Peyer's patch (tissue), 4 donors: ENCODE results near the gene C10orf53.

ENCODE experiments used
- POLR2A ChIP-seq, 2 donors: fragments of 450-650 bp; IDR thresholded peaks; one replicate each; pipeline ENCODE4 v1.5.1; 2017; ENCODE audit warnings: antibody characterized with exemption in 2 of 2, mild to moderate bottlenecking in 2 of 2, moderate library complexity in 2 of 2
- TF ChIP-seq, protein P1 (sequence below), 6 experiments: fragments of 450-650 bp in 4 of 6; fragments of 200-600 bp in 2 of 6; sonication (generic) in 1 of 6; IDR thresholded peaks; one replicate each; pipeline ENCODE4 v1.5.1; 2017 to 2019; ENCODE audit warnings: antibody characterized with exemption in 6 of 6, mild to moderate bottlenecking in 3 of 6, moderate library complexity in 1 of 6

DNA sequence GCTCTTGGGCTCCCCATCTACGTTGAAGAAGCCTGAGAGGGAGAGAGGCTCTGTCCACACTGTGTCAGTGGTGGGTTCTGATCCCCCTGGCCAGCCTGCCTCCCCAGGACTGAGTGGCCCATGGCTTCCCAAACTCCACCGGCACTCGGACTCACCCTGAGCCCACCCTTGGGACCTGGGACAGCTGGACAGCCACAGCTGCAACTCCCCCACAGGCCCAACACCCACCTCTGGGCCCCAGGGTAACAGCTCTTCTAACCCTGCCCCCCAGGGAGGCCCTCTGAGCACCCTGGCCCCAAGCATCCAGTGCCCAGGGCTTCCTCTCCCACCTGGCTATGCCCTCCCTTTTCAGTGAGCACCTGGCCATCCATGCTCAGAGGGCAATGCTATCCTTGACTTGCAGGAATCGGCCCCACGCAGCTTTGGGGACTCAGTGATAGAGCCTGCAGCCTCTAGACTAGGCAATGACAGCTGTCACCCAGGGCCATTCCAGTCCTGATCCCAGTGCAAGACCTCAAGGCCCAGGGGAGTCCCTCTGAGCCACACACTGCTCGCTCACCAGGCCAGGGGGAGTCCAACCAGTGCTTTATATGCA lies 64.7 kb downstream of the C10orf53 start:
- TF ChIP-seq, protein P1, sequence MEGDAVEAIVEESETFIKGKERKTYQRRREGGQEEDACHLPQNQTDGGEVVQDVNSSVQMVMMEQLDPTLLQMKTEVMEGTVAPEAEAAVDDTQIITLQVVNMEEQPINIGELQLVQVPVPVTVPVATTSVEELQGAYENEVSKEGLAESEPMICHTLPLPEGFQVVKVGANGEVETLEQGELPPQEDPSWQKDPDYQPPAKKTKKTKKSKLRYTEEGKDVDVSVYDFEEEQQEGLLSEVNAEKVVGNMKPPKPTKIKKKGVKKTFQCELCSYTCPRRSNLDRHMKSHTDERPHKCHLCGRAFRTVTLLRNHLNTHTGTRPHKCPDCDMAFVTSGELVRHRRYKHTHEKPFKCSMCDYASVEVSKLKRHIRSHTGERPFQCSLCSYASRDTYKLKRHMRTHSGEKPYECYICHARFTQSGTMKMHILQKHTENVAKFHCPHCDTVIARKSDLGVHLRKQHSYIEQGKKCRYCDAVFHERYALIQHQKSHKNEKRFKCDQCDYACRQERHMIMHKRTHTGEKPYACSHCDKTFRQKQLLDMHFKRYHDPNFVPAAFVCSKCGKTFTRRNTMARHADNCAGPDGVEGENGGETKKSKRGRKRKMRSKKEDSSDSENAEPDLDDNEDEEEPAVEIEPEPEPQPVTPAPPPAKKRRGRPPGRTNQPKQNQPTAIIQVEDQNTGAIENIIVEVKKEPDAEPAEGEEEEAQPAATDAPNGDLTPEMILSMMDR (IDR thresholded peaks at IDR 0.05): no peak
- no peak for TF ChIP-seq POLR2A (IDR thresholded peaks at IDR 0.05)
